Glomerular visceral epithelial cell (primary cell): ENCODE results near the gene CDH4.

ENCODE experiments used
- DNase-seq: peaks from one replicate; pipeline ENCODE4 v3.0.0-alpha.2; 2016; ENCODE audit errors: extremely low spot score

The CDH4 gene

DNA sequence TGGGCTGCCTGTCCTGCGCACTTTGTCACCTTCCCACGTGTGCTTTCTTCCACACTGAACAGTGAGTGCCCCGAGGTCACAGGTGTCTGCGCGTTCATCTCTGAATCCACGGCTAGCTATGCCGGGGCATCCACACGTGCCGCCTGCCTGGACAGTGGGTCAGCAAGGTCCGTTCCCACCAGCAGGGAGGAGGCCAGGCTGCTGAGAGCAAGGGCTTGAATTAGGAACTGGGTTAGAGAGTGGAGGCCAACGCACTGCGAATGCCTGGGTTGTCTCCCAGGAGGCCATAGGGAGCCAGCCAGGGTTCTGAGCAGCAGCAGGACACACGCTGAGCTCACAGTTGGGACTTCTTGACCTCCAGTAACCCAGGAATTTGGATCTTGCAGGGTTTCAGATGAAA, 565.5 kb downstream of the CDH4 start:
- DNase-seq: no peak

DNA sequence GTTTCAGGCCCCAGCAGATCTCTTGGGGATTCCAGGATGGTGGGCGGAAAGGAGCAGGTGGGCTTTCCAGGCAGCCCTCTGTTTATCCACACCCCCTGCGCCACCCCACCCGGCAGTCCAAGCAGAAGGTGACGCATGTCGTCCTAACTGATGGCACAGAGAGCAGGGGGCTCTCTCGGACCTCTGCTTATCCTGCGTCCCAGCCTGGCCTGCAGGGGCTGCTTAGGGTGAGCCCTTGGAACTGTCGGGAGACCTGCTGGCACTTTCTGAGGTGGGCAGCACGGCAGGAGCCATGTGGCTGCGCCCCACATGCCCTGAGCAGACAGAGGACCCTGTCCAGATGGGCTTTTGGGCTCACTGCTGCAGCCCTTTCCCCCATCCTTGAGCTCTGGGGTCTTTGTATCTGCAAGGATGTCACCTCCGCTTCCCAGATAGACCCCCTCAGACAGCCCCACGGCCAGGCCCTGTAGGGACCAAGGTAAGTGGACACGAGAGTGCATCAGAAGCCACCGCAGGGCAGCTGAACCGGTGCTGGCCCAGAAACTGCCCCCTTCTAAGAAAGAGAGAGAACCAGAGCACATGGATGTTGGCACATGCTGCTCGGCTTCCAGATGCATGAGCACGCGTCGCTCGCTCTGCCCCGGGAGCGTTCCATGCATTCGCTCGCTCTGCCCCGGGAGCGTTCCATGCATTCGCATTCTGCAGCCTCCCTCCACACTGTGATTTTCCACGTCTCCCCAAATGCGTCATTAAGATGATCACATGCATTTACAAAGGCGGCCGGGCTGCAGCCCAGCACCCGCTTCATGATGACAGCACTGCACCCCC, 566.9 kb downstream of the CDH4 start:
- no peak for DNase-seq

DNA sequence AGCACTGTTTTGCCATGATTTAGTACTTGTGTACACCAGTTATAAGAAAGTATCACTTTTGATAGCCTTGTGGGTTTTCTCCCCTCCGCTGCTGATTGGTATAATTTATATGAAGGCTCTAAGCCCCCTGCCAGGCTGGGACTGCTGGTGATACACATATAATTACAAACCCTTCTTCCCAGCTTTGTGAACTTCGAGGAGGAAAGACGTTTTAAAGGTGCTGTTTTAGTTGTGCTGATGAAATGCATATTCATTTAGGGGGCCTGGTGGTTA, 567.4 kb downstream of the CDH4 start:
- DNase-seq: no peak

DNA sequence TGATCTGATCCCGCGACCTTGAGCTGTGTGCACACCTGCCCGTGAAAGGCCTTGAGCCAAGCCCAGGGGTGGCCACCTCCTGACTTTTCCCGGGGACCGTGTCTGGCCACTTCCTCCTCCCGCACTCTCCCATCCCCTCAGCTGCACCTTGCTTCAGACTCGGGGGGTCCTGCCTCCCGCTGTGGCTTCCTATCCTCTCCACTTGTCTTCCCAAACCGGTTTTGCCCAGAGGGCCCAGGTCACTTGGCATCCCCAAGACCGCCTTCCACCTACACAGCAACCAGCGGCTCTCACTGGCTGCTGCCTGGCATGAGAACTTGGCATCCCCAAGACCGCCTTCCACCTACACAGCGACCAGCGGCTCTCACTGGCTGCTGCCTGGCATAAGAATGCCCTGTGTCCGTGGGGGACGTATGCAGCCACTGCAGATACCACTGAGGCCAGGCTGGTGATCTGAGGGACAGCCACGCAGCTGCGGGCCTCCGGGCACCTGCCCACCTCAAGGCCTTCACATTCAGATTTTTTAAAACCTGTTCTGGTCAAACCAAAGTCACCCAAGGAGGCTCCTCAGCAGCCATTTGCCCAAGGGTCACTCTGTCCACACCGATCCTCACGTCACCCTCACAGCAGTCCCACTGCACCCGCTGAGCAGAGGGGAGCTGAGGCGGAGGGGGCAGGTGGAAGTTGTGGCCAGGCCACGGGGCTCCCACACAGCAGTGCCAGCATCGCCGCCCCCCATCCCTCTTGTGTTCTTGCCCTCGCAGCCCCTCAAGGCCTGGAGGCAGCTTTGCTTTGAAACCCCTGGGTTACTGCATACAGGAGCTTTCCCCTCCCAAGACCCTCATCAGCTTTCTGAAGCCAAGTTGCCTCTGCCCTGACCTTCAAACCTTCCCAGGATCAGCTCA, 568.1 kb downstream of the CDH4 start:
- DNase-seq: no peak

DNA sequence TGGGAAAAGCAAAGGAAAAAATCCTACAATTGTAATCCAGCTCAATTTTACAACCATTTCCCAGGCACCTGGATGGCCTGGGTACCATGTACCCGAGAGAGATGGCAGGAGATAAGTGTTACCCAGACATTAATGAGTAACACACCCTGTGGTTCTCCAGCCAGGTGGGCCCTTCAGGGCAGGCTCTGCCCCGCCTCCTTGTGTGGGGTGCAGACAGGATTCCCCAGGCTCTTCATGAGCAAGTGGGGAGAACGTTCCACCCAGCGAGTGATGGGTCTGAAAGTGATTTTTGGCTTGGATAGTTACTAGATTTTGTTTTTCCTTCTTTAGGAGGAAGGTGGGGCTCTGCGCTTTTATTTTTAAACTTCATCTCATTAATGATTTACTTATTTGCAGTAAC, 569.7 kb downstream of the CDH4 start:
- DNase-seq: no peak

DNA sequence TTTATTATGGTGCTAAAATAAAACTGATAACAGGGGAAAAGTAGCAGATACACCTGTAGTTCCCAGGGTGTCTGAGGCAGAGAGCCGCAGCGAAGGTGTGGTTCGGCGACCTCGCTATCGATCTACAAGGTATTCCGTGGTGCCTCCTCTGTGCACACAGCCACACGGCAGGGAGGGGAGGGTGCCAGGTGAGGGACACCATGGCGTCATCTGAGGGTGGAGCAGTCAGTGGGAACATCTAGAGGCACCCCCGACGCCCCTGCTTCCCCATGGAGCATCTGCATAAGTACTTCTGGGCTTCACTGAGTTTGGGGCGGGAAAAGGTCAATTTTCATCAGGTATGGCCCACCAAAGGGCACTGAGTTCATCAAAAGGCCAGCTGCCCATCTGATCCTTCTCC, 570.3 kb downstream of the CDH4 start:
- DNase-seq: no peak

DNA sequence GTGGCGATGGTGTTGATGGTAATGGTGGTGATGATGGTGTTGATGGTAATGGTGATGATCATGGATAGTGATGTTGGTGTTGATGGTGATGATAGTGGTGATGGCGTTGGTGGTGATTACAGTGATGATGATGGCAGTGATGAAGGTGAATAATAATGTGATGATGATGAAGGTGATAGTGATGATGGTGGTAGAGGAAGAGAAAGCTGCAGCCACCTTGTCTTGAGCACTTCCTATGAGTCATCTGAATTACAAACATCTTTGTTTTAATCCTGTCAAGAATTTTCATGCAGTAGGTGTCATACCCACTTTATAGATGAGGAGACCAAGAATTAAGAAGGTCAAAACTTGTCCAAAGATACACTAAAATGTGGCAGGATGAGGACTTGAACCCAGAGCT, 571.2 kb downstream of the CDH4 start:
- DNase-seq: no peak

DNA sequence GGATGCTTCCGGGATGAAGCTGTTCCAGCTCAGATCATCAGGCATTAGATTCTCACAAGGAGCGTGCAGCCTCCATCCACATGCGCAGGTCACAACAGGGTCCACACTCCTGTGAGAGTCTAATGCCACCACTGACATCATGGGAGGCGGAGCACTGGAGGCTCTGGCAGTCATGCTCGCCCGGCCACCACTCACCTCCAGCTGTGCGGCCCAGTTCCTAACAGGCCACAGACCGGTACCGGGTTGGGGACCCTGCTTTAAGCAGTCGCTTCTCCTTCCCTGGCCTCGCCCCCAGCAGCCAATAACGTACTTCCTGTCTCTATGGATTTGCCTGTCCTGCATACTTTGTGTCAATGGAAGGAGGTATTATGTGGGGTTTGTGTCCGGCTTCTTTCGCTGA, 576.8 kb downstream of the CDH4 start:
- no peak for DNase-seq

DNA sequence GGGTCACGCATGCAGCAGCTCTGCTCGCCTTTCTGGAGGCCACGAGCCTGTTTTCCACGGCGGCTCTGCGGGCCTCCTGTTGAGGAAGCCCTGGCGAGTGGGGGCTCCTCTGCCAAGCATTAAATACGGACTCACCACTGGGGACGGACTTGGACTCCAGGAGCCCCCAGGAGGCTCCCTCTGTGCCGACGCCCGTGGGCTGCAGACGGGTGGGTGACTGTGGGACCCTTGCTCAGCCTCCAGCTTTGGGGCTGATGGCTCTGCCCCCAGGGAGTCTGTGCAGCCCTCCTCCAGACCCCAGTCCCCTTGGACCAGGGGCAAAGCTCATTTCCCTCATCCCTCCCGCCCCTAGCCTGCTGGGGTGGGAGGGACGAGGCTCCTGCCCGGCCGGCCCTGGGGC, 577.5 kb downstream of the CDH4 start:
- no peak for DNase-seq

DNA sequence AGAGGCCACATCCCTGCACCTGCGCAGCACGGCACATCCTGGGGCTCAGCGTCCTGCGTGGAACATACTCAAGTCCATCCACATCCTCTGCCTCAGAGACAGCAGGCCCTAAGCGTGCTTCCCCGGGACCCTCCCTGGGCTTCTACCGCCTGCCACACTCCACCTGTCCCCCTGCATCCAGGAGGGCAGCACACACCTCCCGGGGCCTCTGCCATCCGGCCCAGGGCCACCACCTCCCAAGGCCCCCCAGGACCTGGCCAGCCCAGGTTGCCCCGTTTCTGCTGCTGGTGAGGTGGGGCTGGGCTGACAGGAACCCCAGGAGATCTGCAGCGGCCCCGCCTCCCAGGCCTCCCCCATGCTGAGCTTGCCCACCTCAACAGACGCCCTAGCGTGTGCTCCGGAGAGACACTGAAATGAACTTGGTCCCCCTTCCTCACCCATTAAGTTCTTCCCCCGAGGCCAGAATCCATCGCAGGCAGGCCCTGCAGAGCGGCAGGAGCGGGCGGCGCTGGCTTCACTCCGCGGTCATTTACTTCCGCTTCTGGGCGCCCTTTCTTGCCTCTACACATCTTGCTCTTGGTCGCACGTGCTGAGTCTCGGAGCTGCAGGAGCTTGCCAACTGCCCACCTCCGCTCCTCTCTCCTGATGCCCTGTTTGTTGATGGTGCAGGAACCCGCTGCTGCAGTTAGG, 578.3 kb downstream of the CDH4 start:
- no peak for DNase-seq

DNA sequence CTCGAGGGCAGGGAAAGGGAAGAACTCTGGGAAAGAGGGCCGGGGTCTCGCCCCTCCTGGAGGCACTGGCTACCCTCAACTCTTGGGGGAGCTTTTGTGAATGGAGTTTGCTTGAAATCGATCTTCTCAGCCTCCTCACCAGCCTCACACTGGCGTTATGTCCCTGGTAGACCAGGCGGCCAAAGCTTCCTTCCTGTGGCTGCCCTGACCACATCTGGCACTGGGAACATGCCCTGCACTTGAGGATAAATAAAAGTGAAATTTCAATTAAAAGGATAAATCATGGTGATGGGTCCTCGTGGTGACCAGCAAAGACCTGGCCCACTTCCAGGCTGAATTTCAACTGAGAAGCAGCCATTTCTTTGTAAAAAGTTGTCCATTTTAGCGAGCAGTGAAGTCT, 578.9 kb downstream of the CDH4 start:
- no peak for DNase-seq

DNA sequence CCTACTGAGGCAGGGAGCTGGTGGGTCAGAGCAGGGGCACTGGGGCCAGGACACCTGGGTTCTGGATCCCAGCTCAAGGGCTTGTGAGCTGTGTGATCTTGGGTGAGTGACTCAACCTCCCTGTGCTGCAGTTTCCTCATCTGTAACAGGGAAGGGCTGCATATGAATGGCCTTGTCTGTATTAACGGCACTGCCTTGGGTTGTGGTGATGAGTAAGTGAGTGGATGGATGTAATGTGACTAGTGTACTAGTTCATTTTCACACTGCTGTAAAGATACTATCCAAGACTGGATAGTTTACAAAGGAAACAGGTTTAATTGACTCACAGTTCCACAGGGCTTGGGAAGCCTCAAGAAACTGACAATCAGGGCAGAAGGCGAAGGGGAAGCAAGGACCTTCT, 580.1 kb downstream of the CDH4 start:
- no peak for DNase-seq

DNA sequence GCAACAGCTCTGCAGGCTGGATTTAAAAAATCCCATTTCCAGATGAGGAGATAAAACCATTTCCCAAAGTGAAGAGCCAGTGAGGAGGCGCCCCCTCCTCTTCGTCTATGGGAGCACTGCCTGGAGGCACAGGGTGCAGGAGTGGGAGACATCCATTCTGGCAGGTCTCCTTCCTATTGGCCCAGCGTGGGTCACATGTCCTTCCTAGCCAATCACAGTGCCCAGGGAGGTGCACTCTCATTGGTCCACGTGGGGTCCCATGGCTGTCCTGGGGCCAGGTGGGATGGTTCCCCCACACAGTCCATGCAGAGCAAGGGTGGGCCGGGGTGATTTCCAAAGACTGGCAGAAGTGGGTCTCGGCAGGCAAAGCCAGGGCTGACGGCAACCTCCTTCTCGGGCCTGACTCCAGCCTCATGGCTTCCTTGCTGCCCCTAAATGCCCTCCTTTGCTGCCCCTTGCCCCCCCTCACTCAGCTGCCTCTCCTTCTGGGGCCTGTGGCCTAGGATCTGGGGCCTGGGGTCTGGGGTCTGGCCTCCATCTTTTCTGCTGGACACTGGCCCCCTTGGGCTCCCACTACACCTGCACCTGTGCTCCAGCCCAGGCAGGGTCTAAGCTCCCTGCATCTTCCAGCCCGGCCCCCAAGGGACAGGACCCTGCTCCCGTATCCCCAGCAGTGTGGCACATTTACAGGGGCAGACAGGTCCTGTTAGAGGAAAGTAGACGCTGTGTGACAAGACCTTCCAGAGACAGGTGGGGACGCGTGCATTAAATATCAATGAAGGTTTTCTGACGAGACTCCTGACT, 581.9 kb downstream of the CDH4 start:
- DNase-seq: no peak

DNA sequence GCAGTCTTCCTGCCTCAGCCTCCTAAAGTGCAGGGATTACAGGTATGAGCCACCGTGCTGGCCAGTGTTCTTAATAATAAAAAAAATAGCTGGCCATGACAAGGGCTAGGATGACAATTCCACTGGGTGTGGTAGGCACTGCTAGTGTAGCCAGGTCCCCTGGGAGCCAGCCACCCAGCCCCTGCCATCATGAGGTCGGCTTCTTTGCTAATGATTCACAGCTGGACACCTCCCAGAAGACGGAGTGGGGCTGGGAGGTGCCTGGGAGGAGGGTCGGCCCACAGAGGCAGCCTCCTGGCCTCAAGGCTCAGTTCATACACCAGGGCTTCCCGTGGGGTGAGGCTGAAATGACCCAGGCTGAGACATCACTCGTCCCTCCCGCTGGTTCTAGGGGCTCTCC, 583.2 kb downstream of the CDH4 start:
- DNase-seq: no peak

DNA sequence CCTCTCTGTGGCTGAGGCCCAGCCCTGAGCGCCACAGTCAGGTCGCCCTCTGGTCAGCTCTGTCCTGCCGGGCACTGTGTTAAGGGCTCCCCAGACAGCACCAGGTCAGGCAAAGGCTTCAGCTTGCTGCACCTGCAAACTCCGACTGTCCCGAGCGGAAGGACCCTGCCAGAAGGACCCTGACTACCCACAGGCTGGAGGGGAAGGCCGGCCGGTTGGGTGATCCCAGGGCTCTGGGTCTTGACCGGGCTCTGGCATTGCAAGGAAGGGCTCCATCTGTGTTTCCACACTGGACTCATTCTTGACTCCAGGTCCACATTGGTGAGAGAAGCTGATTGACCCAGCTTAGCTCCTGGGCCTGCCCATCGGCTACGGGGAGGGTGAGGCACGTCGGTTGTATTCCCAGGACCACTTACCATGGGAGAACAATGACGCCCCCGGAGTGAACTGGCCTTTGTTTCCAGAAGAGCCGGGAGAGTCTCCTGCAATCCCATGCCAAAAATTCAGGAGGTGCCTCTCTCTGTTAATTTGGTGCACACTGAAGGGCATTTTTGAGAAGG, 583.8 kb downstream of the CDH4 start:
- no peak for DNase-seq

DNA sequence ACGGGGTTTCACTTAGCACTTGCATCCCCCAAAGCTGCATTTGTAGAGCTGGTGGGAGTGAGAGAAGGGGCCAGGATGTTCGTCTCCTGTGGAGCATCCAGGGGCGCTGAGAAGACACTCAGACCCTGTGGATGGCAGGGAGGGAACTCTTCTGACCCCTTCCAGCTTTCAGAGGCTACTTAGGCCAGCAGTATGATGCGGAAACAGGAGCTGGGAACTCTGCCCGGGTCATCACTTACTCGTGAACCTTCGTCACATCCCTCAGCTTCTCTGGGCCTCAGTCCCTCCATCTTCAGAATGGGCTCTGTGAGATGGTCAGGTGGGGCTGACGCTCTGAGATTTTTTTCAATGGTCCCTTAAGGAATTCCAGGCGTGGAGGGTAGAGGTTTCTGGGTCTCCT, 585.1 kb downstream of the CDH4 start:
- DNase-seq: no peak

DNA sequence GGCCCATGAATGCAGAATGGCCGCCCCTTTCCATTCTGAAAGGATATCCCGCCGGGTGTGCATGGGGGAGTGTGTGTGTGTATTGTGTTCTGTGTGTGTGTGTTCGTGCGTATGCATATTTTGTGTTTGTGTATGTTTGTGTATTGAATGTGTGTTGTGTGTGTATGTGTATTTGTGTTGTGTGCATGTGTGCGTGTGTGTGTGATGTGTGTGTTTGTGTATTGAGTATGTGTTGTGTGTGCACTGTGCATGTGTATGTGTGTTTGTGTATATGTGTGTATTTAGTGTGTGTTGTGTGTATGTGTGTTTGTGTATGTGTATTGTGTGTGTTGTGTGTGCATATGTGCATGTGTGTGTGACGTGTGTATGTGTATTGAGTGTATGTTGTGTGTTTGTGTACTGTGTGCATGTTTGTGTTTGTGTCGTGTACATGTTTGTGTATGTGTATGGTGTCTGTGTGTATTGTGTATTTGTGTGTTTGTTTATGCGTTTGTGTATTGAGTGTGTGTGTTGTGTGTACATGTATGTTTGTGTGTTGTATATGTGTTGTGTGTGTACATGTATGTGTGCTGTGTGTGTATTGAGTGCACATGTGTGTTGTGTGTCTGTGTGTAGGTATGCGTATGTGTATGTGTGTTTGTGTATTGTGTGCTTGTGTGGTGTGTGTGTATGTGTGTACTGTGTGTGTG, 587.3 kb downstream of the CDH4 start:
- DNase-seq: no peak

DNA sequence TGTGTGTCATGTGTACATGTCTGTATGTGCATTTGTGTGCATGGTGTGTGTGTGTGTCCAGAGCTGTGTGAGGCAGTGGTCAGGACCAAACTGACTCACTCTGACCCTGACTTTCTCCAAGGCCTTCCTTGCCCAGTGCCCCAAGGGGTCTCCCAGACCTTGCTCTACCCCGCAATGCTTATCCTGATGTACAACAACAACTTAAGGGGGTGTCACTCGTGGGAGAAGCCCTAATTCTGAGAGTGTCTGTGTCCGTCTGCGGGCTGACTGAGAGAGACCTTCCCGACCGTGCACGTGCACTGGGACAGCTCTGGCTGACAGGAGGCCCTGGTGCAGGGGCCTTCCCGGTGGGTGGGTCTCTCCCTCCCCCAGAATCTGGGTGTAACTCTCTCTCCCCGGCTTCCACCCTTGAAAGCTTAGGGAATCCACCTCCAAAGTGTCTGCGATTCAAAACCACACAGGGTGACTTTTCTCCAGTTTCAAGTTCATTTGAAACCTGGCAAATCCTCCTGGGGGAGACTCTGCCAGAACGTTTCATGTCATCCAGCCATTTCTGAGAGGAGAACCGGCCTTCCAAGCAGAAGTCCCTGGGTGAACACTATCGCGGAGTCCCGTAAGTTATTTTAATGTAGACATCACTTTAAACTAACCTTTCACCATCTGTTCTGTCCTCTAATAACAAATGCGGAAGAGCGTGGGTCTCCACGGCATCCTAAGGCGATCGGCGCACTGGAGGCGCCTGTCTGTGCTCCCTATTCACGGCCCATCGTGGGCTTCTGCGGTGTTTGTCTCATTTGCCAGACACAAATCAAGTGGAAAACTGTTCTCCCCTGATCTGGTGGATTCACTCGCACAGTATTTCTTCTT, 588.1 kb downstream of the CDH4 start:
- DNase-seq: no peak

DNA sequence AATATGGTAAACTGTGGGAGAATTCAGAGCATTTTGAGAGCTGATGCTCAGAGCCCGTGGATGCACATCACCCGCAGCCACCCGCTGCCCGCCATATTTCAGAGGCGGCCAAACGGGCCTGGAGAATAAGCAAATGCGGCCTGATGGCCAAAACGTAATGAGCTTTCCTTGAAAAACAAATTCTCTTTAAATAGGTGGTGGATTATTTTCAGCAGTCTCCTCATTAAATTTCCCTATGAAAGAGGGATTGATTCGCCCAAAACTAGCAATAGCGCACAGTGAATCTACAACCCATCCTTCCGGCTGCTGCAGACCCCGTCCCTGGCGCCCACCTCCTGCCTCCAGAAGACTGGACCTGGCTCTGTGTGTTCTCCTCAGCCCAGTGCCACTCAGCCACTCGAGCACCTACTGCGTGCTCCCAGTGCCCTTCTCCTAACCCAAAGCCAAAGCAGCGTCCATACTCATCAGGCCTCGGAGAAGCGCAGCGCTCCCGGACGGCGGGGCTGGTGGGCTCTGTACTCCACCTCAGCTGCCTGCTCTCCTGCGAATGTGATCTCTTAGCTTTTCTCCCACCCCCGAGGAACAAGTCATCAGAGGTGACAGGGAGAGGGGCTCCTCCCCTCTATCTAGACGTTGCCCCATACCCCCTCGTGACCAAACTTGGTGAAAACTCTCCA, 588.9 kb downstream of the CDH4 start:
- DNase-seq: no peak
